Parathyroid adenoma (tissue), 2 donors: Measurements from ENCODE around the gene ACVR1C.
"Not testable (repeated sequence)": the region's sequence is repeated elsewhere in the genome, so short reads cannot be mapped to it uniquely, and the experiment has no call there.

Source experiments
- H2AFZ ChIP-seq: fragments of 300-600 bp; sonication (generic); one replicate; pipeline ENCODE4 v1.7.0; 2017; ENCODE audit warnings: antibody characterized with exemption, mild to moderate bottlenecking
- H3K27ac ChIP-seq: fragments of 300-600 bp; sonication (generic); one replicate; pipeline ENCODE4 v1.7.0; 2017
- H3K27me3 ChIP-seq: fragments of 300-600 bp; sonication (generic); one replicate; pipeline ENCODE4 v1.7.0; 2017; ENCODE audit warnings: low read length; ENCODE audit not compliant: control insufficient read depth, insufficient read depth
- H3K36me3 ChIP-seq: fragments of 300-600 bp; sonication (generic); one replicate; pipeline ENCODE4 v1.7.0; 2017; ENCODE audit warnings: low read length; ENCODE audit not compliant: control insufficient read depth, insufficient read depth
- H3K4me1 ChIP-seq: fragments of 300-600 bp; sonication (generic); one replicate; pipeline ENCODE4 v1.7.0; 2017; ENCODE audit warnings: control low read depth
- H3K4me2 ChIP-seq: fragments of 300-600 bp; sonication (generic); one replicate; pipeline ENCODE4 v1.7.0; 2017; ENCODE audit warnings: low read length
- H3K4me3 ChIP-seq: fragments of 300-600 bp; sonication (generic); one replicate; pipeline ENCODE4 v1.7.0; 2017; ENCODE audit warnings: low read depth, low read length
- H3K79me2 ChIP-seq: fragments of 300-600 bp; sonication (generic); one replicate; pipeline ENCODE4 v1.7.0; 2017; ENCODE audit warnings: control low read depth
- H3K9ac ChIP-seq: fragments of 300-600 bp; sonication (generic); one replicate; pipeline ENCODE4 v1.7.0; 2017; ENCODE audit warnings: mild to moderate bottlenecking
- H3K9me3 ChIP-seq: fragments of 300-600 bp; sonication (generic); one replicate; pipeline ENCODE4 v1.7.0; 2017; ENCODE audit warnings: low read length; ENCODE audit not compliant: control insufficient read depth
- CTCF ChIP-seq: fragments of 300-600 bp; sonication (generic); IDR thresholded peaks from one replicate; pipeline ENCODE4 v1.7.0; 2017; ENCODE audit warnings: antibody characterized with exemption, mild to moderate bottlenecking
- donor health status: primary hyperparathyroidism.

ACVR1C gene

GRCh38 chr2:157523270-157524247 is 105.1 kb downstream of the ACVR1C start:
- no peaks in the 10 kb centered on the region for H3K27me3 ChIP-seq

DNA sequence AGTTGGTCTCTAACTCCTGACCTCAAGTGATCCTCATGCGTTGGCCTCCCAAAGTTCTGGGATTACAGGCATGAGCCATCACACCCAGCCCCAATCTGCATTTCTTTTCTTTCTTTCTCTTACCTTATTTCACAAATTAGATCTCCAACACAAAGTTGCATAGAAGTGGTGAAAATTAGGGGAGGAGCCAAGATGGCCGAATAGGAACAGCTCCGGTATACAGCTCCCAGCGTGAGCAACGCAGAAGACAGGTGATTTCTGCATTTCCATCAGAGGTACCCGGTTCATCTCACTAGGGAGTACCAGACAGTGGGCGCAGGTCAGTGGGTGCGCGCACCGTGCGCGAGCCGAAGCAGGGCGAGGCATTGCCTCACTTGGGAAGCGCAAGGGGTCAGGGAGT is 113.7 kb downstream of the ACVR1C start:
- not testable (repeated sequence) for H3K9ac ChIP-seq, H3K4me3 ChIP-seq, H2AFZ ChIP-seq, H3K9me3 ChIP-seq, H3K4me2 ChIP-seq, H3K79me2 ChIP-seq, H3K4me1 ChIP-seq, H3K27me3 ChIP-seq, H3K36me3 ChIP-seq, H3K27ac ChIP-seq

More at GRCh38 chr2:157523270-157524247, 105.1 kb downstream of the ACVR1C start:
- H3K27ac ChIP-seq = no peak overlapping the region
- H2AFZ ChIP-seq = no peak overlapping the region
- H3K4me1 ChIP-seq = no peaks in the 10 kb centered on the region
- no peaks in the 10 kb centered on the region for H3K36me3 ChIP-seq
- no peaks in the 10 kb centered on the region for H3K79me2 ChIP-seq
- H3K4me2 ChIP-seq = no peak overlapping the region
- no peak overlapping the region for H3K4me3 ChIP-seq
- no peak overlapping the region for H3K9ac ChIP-seq
- no peak for TF ChIP-seq CTCF
- no peaks in the 10 kb centered on the region for H3K9me3 ChIP-seq

GRCh38 chr2:157509744-157510143 is 118.9 kb downstream of the ACVR1C start:
- no peaks in the 10 kb centered on the region for H3K36me3 ChIP-seq
- no peaks in the 10 kb centered on the region for H3K79me2 ChIP-seq
- H3K27me3 ChIP-seq = no peaks in the 10 kb centered on the region
- H2AFZ ChIP-seq = no peak overlapping the region
- no peak overlapping the region for H3K27ac ChIP-seq
- H3K9me3 ChIP-seq = peaks cover 2% of the 10 kb centered on the region
- no peak overlapping the region for H3K9ac ChIP-seq
- H3K4me1 ChIP-seq = no peaks in the 10 kb centered on the region
- no peak overlapping the region for H3K4me2 ChIP-seq
- no peak overlapping the region for H3K4me3 ChIP-seq
- no peak for TF ChIP-seq CTCF

GRCh38 chr2:157508676-157509075 is 120.0 kb downstream of the ACVR1C start:
- Histone ChIP-seq H3K9ac (no peak overlapping the region), H3K4me3 (no peak overlapping the region), H3K36me3 (no peaks in the 10 kb centered on the region), H3K27ac (no peak overlapping the region), H2AFZ (no peak overlapping the region), H3K27me3 (no peaks in the 10 kb centered on the region), H3K4me1 (no peaks in the 10 kb centered on the region), H3K79me2 (no peaks in the 10 kb centered on the region), H3K9me3 (peaks cover 2% of the 10 kb centered on the region), H3K4me2 (no peak overlapping the region)
- TF ChIP-seq CTCF = no peak

GRCh38 chr2:157506586-157506985 is 122.1 kb downstream of the ACVR1C start:
- TF ChIP-seq CTCF = no peak
- Histone ChIP-seq H3K79me2 (no peaks in the 10 kb centered on the region), H3K4me1 (no peaks in the 10 kb centered on the region), H3K9me3 (peaks cover 2% of the 10 kb centered on the region), H2AFZ (no peak overlapping the region), H3K27me3 (no peaks in the 10 kb centered on the region), H3K4me2 (no peak overlapping the region), H3K27ac (no peak overlapping the region), H3K9ac (no peak overlapping the region), H3K36me3 (no peaks in the 10 kb centered on the region), H3K4me3 (no peak overlapping the region)
